IMR-90 (cell line): ENCODE results near the gene SUN1. TPM values are rescaled to one million over a fixed set of nuclear protein-coding genes. Genes with fewer than 3 reads are reported as not detected.

Experiments used
- ATAC-seq: fragments of 200-7000 bp; cut with Tn5 transposase; 2 replicates; pipeline ENCODE4 v1.9.1; 2020; ENCODE audit warnings: low read depth, mild to moderate bottlenecking, moderate library complexity
- BruUV-seq: library from RNA; stranded (reverse); fragments of 400-500 nt; replicated peaks from 2 replicates; lab custom pipeline; 2021; lab: Mats Ljungman, UMichigan
- CTCF ChIA-PET: fragments of 300-600 bp; formaldehyde crosslinking; extraction: SDS; loops from one replicate; lab custom pipeline; 2021; ENCODE audit warnings: antibody characterized with exemption; lab: Yijun Ruan, JAX
- POLR2A ChIA-PET: fragments of 300-600 bp; sonication (Branson Sonifier 250); formaldehyde crosslinking; loops from one replicate; lab custom pipeline; 2022; ENCODE audit warnings: antibody characterized with exemption; ENCODE audit not compliant: unreplicated experiment; lab: Charles Lee
- DNase-seq: peaks from one replicate; pipeline ENCODE4 v3.0.0; 2013
- H2AFZ ChIP-seq: replicated peaks from 2 replicates; pipeline ENCODE3; 2013; ENCODE audit warnings: low read length, mild to moderate bottlenecking; ENCODE audit not compliant: poor library complexity
- H2AK5ac ChIP-seq: 2 replicates; pipeline ENCODE4 v1.6.1; 2013; ENCODE audit warnings: low read depth, low read length, inconsistent platforms
- H2AK9ac ChIP-seq: replicated peaks from 2 replicates; pipeline ENCODE3; 2013; ENCODE audit warnings: mild to moderate bottlenecking, low read depth, low read length, moderate library complexity; ENCODE audit not compliant: poor library complexity
- H2BK120ac ChIP-seq: 2 replicates; pipeline ENCODE4 v1.6.1; 2013; ENCODE audit warnings: low read depth, low read length, inconsistent platforms
- H2BK15ac ChIP-seq: 3 replicates; pipeline ENCODE4 v1.6.1; 2013; ENCODE audit warnings: low read depth, low read length, inconsistent platforms
- H2BK20ac ChIP-seq: 2 replicates; pipeline ENCODE4 v1.6.1; 2013; ENCODE audit warnings: low read depth, mild to moderate bottlenecking, inconsistent platforms, low read length, moderate library complexity
- H2BK5ac ChIP-seq: 2 replicates; pipeline ENCODE4 v1.6.1; 2013; ENCODE audit warnings: mild to moderate bottlenecking, low read depth, low read length, inconsistent platforms; ENCODE audit not compliant: poor library complexity, severe bottlenecking
- H3K14ac ChIP-seq: replicated peaks from 2 replicates; pipeline ENCODE4 v1.6.1; 2013; ENCODE audit warnings: low read depth, low read length, inconsistent platforms
- H3K18ac ChIP-seq: 2 replicates; pipeline ENCODE4 v1.6.1; 2013; ENCODE audit warnings: low read depth, low read length, control low read depth
- H3K23ac ChIP-seq: 2 replicates; pipeline ENCODE4 v1.6.1; 2013; ENCODE audit warnings: low read depth, low read length, inconsistent platforms
- H3K27ac ChIP-seq: 2 replicates; pipeline ENCODE4 v1.5.1; 2013; ENCODE audit warnings: mild to moderate bottlenecking, control low read depth, low read length; ENCODE audit not compliant: insufficient read depth
- H3K27me3 ChIP-seq: 2 replicates; pipeline ENCODE4 v1.6.1; 2013; ENCODE audit warnings: low read length; ENCODE audit not compliant: control insufficient read depth, insufficient read depth
- H3K36me3 ChIP-seq: 2 replicates; pipeline ENCODE4 v1.6.1; 2013; ENCODE audit warnings: low read length, mixed read lengths; ENCODE audit not compliant: control insufficient read depth, insufficient read depth
- H3K4ac ChIP-seq: 2 replicates; pipeline ENCODE4 v1.6.1; 2013; ENCODE audit warnings: low read depth, low read length, inconsistent platforms
- H3K4me1 ChIP-seq: 2 replicates; pipeline ENCODE4 v1.6.1; 2013; ENCODE audit warnings: low read length, mixed read lengths; ENCODE audit not compliant: control insufficient read depth, insufficient read depth
- H3K4me2 ChIP-seq: 2 replicates; pipeline ENCODE4 v1.6.1; 2013; ENCODE audit warnings: low read depth, mild to moderate bottlenecking, control low read depth, low read length, moderate library complexity
- H3K4me3 ChIP-seq: 2 replicates; pipeline ENCODE4 v1.5.1; 2013; ENCODE audit warnings: low read depth, mild to moderate bottlenecking, control low read depth, low read length, moderate library complexity; ENCODE audit not compliant: insufficient read depth
- H3K56ac ChIP-seq: 2 replicates; pipeline ENCODE4 v1.6.1; 2013; ENCODE audit warnings: low read length, inconsistent platforms; ENCODE audit not compliant: insufficient read depth; ENCODE audit errors: extremely low read depth
- H3K79me1 ChIP-seq, 2 experiments: 2 replicates each; pipeline ENCODE4 v1.6.1; 2013; ENCODE audit warnings: low read length in 2 of 2, inconsistent platforms in 1 of 2, low read depth in 1 of 2
- H3K9ac ChIP-seq: 2 replicates; pipeline ENCODE4 v1.6.1; 2013; ENCODE audit warnings: low read depth, low read length, control low read depth
- H3K9me1 ChIP-seq: 2 replicates; pipeline ENCODE4 v1.6.1; 2013; ENCODE audit warnings: low read length, inconsistent platforms; ENCODE audit not compliant: insufficient read depth
- H3K9me3 ChIP-seq: 2 replicates; pipeline ENCODE4 v1.6.1; 2013; ENCODE audit warnings: low read length; ENCODE audit not compliant: control insufficient read depth, insufficient read depth
- H4K20me1 ChIP-seq: 2 replicates; pipeline ENCODE4 v1.6.1; 2013; ENCODE audit warnings: low read length, inconsistent platforms; ENCODE audit not compliant: insufficient read depth
- H4K5ac ChIP-seq: 2 replicates; pipeline ENCODE4 v1.6.1; 2013; ENCODE audit warnings: mild to moderate bottlenecking, low read depth, low read length, control low read depth
- H4K8ac ChIP-seq, 2 experiments: 2 replicates each; pipeline ENCODE4 v1.6.1; 2013; ENCODE audit warnings: low read depth in 2 of 2, low read length in 2 of 2, control low read depth in 1 of 2, inconsistent platforms in 1 of 2
- H4K91ac ChIP-seq: 2 replicates; pipeline ENCODE4 v1.6.1; 2013; ENCODE audit warnings: low read depth, low read length, inconsistent platforms; ENCODE audit not compliant: insufficient read depth
- BHLHE40 ChIP-seq: fragments of 150-350 bp; IDR thresholded peaks from 2 replicates; pipeline ENCODE4 v1.6.1; 2016; ENCODE audit warnings: mild to moderate bottlenecking, low read depth, low read length
- CHD1 ChIP-seq: IDR thresholded peaks from 2 replicates; pipeline ENCODE4 v1.6.1; 2012; ENCODE audit warnings: low read depth, low read length, improper control_type of control experiment
- CTCF ChIP-seq: conservative IDR thresholded peaks from 2 replicates; pipeline ENCODE4 v1.5.1; 2012; ENCODE audit warnings: mild to moderate bottlenecking, low read depth, low read length, improper control_type of control experiment
- ELK1 ChIP-seq: fragments of 150-350 bp; IDR thresholded peaks from 2 replicates; pipeline ENCODE4 v1.6.1; 2016; ENCODE audit warnings: low read depth, mild to moderate bottlenecking, low read length, moderate library complexity, borderline replicate concordance
- FOS ChIP-seq: fragments of 150-350 bp; IDR thresholded peaks from 2 replicates; pipeline ENCODE4 v1.6.1; 2016; ENCODE audit warnings: low read depth, low read length
- MAFK ChIP-seq: IDR thresholded peaks from 2 replicates; pipeline ENCODE4 v1.6.1; 2012; ENCODE audit warnings: low read depth, low read length, improper control_type of control experiment
- MXI1 ChIP-seq: IDR thresholded peaks from 2 replicates; pipeline ENCODE4 v1.6.1; 2012; ENCODE audit warnings: low read depth, mild to moderate bottlenecking, low read length, moderate library complexity, borderline replicate concordance
- POLR2A ChIP-seq: IDR thresholded peaks from 2 replicates; pipeline ENCODE4 v1.6.1; 2012; ENCODE audit warnings: mild to moderate bottlenecking, low read depth, low read length
- RAD21 ChIP-seq: IDR thresholded peaks from 2 replicates; pipeline ENCODE4 v1.6.1; 2012; ENCODE audit warnings: low read length, improper control_type of control experiment
- RCOR1 ChIP-seq: IDR thresholded peaks from 2 replicates; pipeline ENCODE4 v1.6.1; 2012; ENCODE audit warnings: mild to moderate bottlenecking, low read length, improper control_type of control experiment; ENCODE audit not compliant: insufficient replicate concordance
- RFX5 ChIP-seq: IDR thresholded peaks from 2 replicates; pipeline ENCODE4 v1.8.0; 2012; ENCODE audit warnings: low read depth, mild to moderate bottlenecking, low read length, moderate library complexity
- WGBS, 2 experiments: methylation state at CpG; one replicate each; pipeline versions ENCODE4 v1.1.5 to v1.1.7; 2013; ENCODE audit warnings: missing lambda C conversion rate in 2 of 2; ENCODE audit not compliant: insufficient read length in 1 of 2; ENCODE audit errors: extremely low coverage in 2 of 2; 5-methylcytosine and 5-hydroxymethylcytosine counted together
- dilution Hi-C: fragments of 300-500 bp; cut with HindIII; formaldehyde crosslinking; loops from one replicate; pipeline ENCODE4 v1.14.3; 2018; ENCODE audit warnings: low sequenced_read_pairs; ENCODE audit not compliant: unreplicated experiment
- in situ Hi-C: fragments of 300-500 bp; cut with MboI; formaldehyde crosslinking; loops from 3 replicates; pipeline ENCODE4 v1.14.3; 2019; ENCODE audit warnings: low sequenced_read_pairs, inconsistent platforms, mixed read lengths
- intact Hi-C: fragments of 100-400 bp; cut with micrococcal nuclease; formaldehyde crosslinking; loops from 2 replicates; pipeline ENCODE4 v1.10.0; 2022
- polyA plus RNA-seq, 3 experiments: library from polyadenylated mRNA; depleted of rRNA; stranded (reverse); fragments of >200 nt; gene quantifications; 2 replicates each; pipeline ENCODE4 v1.2.3, GENCODE V29; 2012; ENCODE audit warnings: low replicate concordance in 1 of 3
- total RNA-seq: library from RNA; depleted of rRNA; stranded (reverse); fragments of >200 nt; gene quantifications from 2 replicates; pipeline ENCODE4 v1.2.3, GENCODE V29; 2012

Gene SUN1
- total and polyA plus RNA-seq, 2 of the 4 experiments (the other 2 are of a cell fraction) = 113 to 239 TPM

GRCh38 chr7:815284-816216 is 16.7 kb upstream of the SUN1 start:
- Histone ChIP-seq H3K4me2 (peak overlapping the region; percentile 96), H2BK20ac (no peak overlapping the region), H2AFZ (peak overlapping the region; percentile 74), H2BK120ac (peak overlapping the region; percentile 34; the same call in 1 of the 2 replicates), H3K9me3 (no peaks in the 10 kb centered on the region), H3K4me1 (peaks cover 20% of the 10 kb centered on the region), H3K18ac (peak overlapping the region; percentile 65), H3K4ac (peak overlapping the region; percentile 71), H3K27ac (peak overlapping the region; percentile 57), H3K79me1 (peaks cover 2 to 32% of the 10 kb centered on the region in 2 experiments; a peak in 2 of 4 replicates), H4K91ac (peak overlapping the region; percentile 21), H3K4me3 (peak overlapping the region; percentile 57), H3K14ac (0 out of 2 replicates have a peak overlapping the region, but pooled peaks have one; percentile 63), H4K5ac (peak overlapping the region; percentile 78), H2AK9ac (peak overlapping the region; percentile 60), H3K9me1 (peaks cover 7% of the 10 kb centered on the region), H2AK5ac (peak overlapping the region; percentile 64), H2BK15ac (no peak overlapping the region; the same call in 2 of the 3 replicates), H3K9ac (peak overlapping the region; percentile 70), H3K36me3 (no peaks in the 10 kb centered on the region), H3K56ac (no peak overlapping the region), H4K20me1 (peaks cover 22% of the 10 kb centered on the region), H3K23ac (no peak overlapping the region), H2BK5ac (peak overlapping the region; percentile 21), H3K27me3 (no peaks in the 10 kb centered on the region), H4K8ac (peak overlapping the region; percentile 75 to 89; a peak in 2 of 4 replicates)
- BruUV-seq = no TSS peak
- ATAC-seq (no peak), DNase-seq (no peak)
- intact Hi-C loops = no loop called here
- 10% methylated on average over 21 of the region's 56 CpGs; no CpG with 5 or more reads in 1 of the 2 experiments for WGBS, 2 experiments
- CTCF ChIA-PET = no interaction called here
- TF ChIP-seq RFX5 (no peak), POLR2A (no peak), CTCF (no peak), RAD21 (no peak), RCOR1 (no peak), ELK1 (no peak), FOS (no peak), BHLHE40 (no peak), CHD1 (no peak), MAFK (no peak), MXI1 (no peak)
- dilution Hi-C loops = no loop called here
- in situ Hi-C loops = no loop called here
- POLR2A ChIA-PET = no interaction called here
